Activated CD8-positive, alpha-beta memory T cell treated with anti-CD3 and anti-CD28 coated beads, Interleukin-2, amount 10 ng/mL, durations not matched to agents 7 days and 5 days (primary cell): ENCODE results near the gene EZH2. TPM values are rescaled to one million over a fixed set of nuclear protein-coding genes. Genes with fewer than 3 reads are reported as not detected.
A peak's percentile ranks its signal among the peaks of the same experiment; 100 is the strongest.

Source experiments
- ATAC-seq: fragments of 150-1000 bp; cut with Tn5 transposase; one replicate; pipeline ENCODE4 v1.10.0; 2021; ENCODE audit warnings: moderate library complexity
- CTCF ChIA-PET: fragments of 350-600 bp; sonication (Branson Sonifier 250); formaldehyde crosslinking; loops from one replicate; lab custom pipeline; 2021; ENCODE audit warnings: antibody characterized with exemption; lab: Charles Lee
- DNase-seq: peaks from one replicate; pipeline ENCODE4 v3.0.0-alpha.2; 2020
- H3K27ac Mint-ChIP-seq: one replicate; pipeline ENCODE4 v1.8.0; 2021; ENCODE audit warnings: mild to moderate bottlenecking, mixed read lengths
- H3K27me3 Mint-ChIP-seq: one replicate; pipeline ENCODE4 v1.8.0; 2021; ENCODE audit warnings: mixed read lengths
- H3K36me3 Mint-ChIP-seq: one replicate; pipeline ENCODE4 v1.8.0; 2021; ENCODE audit warnings: mild to moderate bottlenecking, mixed read lengths
- H3K4me1 Mint-ChIP-seq: one replicate; pipeline ENCODE4 v1.8.0; 2021; ENCODE audit warnings: mixed read lengths
- H3K4me3 Mint-ChIP-seq: one replicate; pipeline ENCODE4 v1.8.0; 2021; ENCODE audit warnings: mild to moderate bottlenecking, moderate library complexity, mixed read lengths
- H3K9me3 Mint-ChIP-seq: one replicate; pipeline ENCODE4 v1.8.0; 2022; ENCODE audit warnings: low read depth, mixed read lengths
- total RNA-seq, 2 experiments: library from RNA; stranded (reverse); gene quantifications; one replicate each; pipeline ENCODE4 v1.2.3, GENCODE V29; 2021

EZH2 gene
- total RNA-seq, 2 experiments from 2014 or later = 106 to 109 TPM

- DNase-seq = no peak
- Mint-ChIP-seq H3K27ac (no peak overlapping the region), H3K9me3 (no peaks in the 10 kb centered on the region), H3K4me1 (peaks cover 20% of the 10 kb centered on the region), H3K27me3 (peaks cover 3% of the 10 kb centered on the region), H3K4me3 (no peak overlapping the region), H3K36me3 (peaks cover 18% of the 10 kb centered on the region)
- no peak for ATAC-seq
- CTCF ChIA-PET = interaction anchor here (0.6 to 4.2 kb wide), 4 partner anchors 50 to 219 kb away, joined by 3 to 19 read pairs (median 3); no protein-coding TSS in a partner anchor
Observed at GRCh38 chr7:148888300-148888699, 4.2 kb upstream of the EZH2 start.

DNA sequence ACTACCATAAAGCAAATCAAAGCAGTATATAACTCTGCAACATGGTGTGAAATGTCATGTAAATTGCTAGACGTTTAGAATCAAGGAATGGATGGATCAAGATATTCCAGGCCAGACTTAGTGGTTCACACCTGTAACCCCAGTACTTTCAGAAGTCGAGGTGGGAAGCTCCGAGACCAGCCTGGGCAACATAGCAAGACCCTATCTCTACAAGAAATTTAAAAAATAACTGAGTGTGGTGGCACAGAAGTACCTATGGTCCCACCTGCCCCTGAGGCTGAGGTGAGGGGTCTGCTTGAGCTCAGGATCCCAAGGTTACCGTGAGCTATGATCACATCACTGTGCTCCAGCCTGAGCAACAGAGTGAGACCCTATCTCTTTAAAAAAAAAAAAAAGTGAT is 2.8 kb upstream of the EZH2 start:
- Mint-ChIP-seq H3K36me3 (peaks cover 23% of the 10 kb centered on the region), H3K27ac (no peak overlapping the region), H3K9me3 (no peaks in the 10 kb centered on the region), H3K27me3 (no peaks in the 10 kb centered on the region), H3K4me1 (peaks cover 23% of the 10 kb centered on the region), H3K4me3 (no peak overlapping the region)
- CTCF ChIA-PET = interaction anchor here (1.3 to 4.2 kb wide), 2 partner anchors 51 to 55 kb away, joined by 3 to 19 read pairs; no protein-coding TSS in a partner anchor
- DNase-seq = no peak
- ATAC-seq = no peak

GRCh38 chr7:148884299-148885022 is 370 bp upstream of the EZH2 start:
- CTCF ChIA-PET = interaction anchor here (0.6 to 4.2 kb wide), 8 partner anchors 26 to 309 kb away, joined by 3 to 19 read pairs (median 6); no protein-coding TSS in a partner anchor
- peak overlapping the region; percentile 96 for H3K4me3 Mint-ChIP-seq
- ATAC-seq = peak; percentile 94

GRCh38 chr7:148883266-148884048 is 634 bp downstream of the EZH2 start:
- Mint-ChIP-seq H3K9me3 (no peaks in the 10 kb centered on the region), H3K27me3 (no peaks in the 10 kb centered on the region), H3K4me3 (peak overlapping the region; percentile 96), H3K4me1 (peaks cover 33% of the 10 kb centered on the region), H3K36me3 (peaks cover 25% of the 10 kb centered on the region), H3K27ac (peak overlapping the region; percentile 90)
- CTCF ChIA-PET = interaction anchor here (1.2 to 2.0 kb wide), 6 partner anchors 25 to 308 kb away, joined by 3 to 11 read pairs (median 6); no protein-coding TSS in a partner anchor
- DNase-seq (peak; percentile 68), ATAC-seq (peak; percentile 5)

More at GRCh38 chr7:148884299-148885022, 370 bp upstream of the EZH2 start:
- no peaks in the 10 kb centered on the region for H3K9me3 Mint-ChIP-seq
- H3K4me1 Mint-ChIP-seq = peaks cover 35% of the 10 kb centered on the region
- no peaks in the 10 kb centered on the region for H3K27me3 Mint-ChIP-seq
- DNase-seq = peak; percentile 95
- H3K27ac Mint-ChIP-seq = peak overlapping the region; percentile 99
- H3K36me3 Mint-ChIP-seq = peaks cover 25% of the 10 kb centered on the region

DNA sequence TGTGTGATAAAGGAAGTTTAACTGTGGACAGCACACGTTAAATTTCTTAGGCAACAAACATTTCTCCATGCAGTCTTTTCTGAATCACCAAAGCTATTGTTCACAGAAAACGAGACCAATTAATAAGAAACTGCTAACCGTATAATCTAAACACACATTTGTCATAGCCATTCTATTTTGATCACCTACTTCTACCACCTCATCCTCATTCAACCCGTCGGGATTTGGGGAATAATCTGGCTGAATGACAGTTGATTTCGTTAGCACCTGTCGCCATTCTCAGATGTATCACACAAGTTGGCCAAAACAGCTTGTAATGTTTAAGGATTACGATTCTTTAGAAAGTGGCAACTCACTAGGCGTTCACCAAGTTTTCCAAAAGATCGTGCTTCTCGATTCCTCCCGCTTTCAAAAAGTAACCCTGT is 1.2 kb downstream of the EZH2 start:
- no peak for DNase-seq
- Mint-ChIP-seq H3K4me3 (peak overlapping the region; percentile 96), H3K27me3 (no peaks in the 10 kb centered on the region), H3K36me3 (peaks cover 28% of the 10 kb centered on the region), H3K9me3 (no peaks in the 10 kb centered on the region), H3K4me1 (peaks cover 39% of the 10 kb centered on the region), H3K27ac (peak overlapping the region; percentile 90)
- CTCF ChIA-PET = interaction anchor here (1.2 to 2.0 kb wide), 5 partner anchors 26 to 307 kb away, joined by 3 to 11 read pairs (median 9); no protein-coding TSS in a partner anchor
- no peak for ATAC-seq

- CTCF ChIA-PET = interaction anchor here (1.2 to 2.0 kb wide), 4 partner anchors 26 to 89 kb away, joined by 4 to 11 read pairs (median 9); no protein-coding TSS in a partner anchor
- DNase-seq (no peak), ATAC-seq (no peak)
- peaks cover 28% of the 10 kb centered on the region for H3K36me3 Mint-ChIP-seq
- no peaks in the 10 kb centered on the region for H3K9me3 Mint-ChIP-seq
- peak overlapping the region; percentile 96 for H3K4me3 Mint-ChIP-seq
- peaks cover 46% of the 10 kb centered on the region for H3K4me1 Mint-ChIP-seq
- H3K27ac Mint-ChIP-seq = no peak overlapping the region
- no peaks in the 10 kb centered on the region for H3K27me3 Mint-ChIP-seq
Observed at GRCh38 chr7:148882192-148882591, 1.9 kb downstream of the EZH2 start.

GRCh38 chr7:148878317-148878716 is 5.8 kb downstream of the EZH2 start:
- no peak overlapping the region for H3K4me3 Mint-ChIP-seq
- no peaks in the 10 kb centered on the region for H3K27me3 Mint-ChIP-seq
- ATAC-seq (no peak), DNase-seq (no peak)
- H3K27ac Mint-ChIP-seq = no peak overlapping the region
- peaks cover 56% of the 10 kb centered on the region for H3K4me1 Mint-ChIP-seq
- H3K9me3 Mint-ChIP-seq = no peaks in the 10 kb centered on the region
- peaks cover 29% of the 10 kb centered on the region for H3K36me3 Mint-ChIP-seq
- CTCF ChIA-PET = interaction anchor here (1.0 to 1.8 kb wide), 2 partner anchors 20 to 88 kb away, joined by 4 to 6 read pairs; no protein-coding TSS in a partner anchor

- DNase-seq (no peak), ATAC-seq (peak; percentile 38)
- Mint-ChIP-seq H3K27ac (no peak overlapping the region), H3K4me1 (peaks cover 53% of the 10 kb centered on the region), H3K27me3 (no peaks in the 10 kb centered on the region), H3K4me3 (no peak overlapping the region), H3K36me3 (peaks cover 25% of the 10 kb centered on the region), H3K9me3 (no peaks in the 10 kb centered on the region)
- CTCF ChIA-PET = interaction anchor here (1.0 to 1.8 kb wide), 2 partner anchors 19 to 89 kb away, joined by 4 to 6 read pairs; no protein-coding TSS in a partner anchor
Observed at GRCh38 chr7:148877517-148877916, 6.6 kb downstream of the EZH2 start.

GRCh38 chr7:148872188-148872587 is 11.9 kb downstream of the EZH2 start:
- ATAC-seq (no peak), DNase-seq (no peak)
- CTCF ChIA-PET = no interaction called here
- no peaks in the 10 kb centered on the region for H3K27me3 Mint-ChIP-seq
- peaks cover 8% of the 10 kb centered on the region for H3K9me3 Mint-ChIP-seq
- H3K27ac Mint-ChIP-seq = no peak overlapping the region
- H3K4me1 Mint-ChIP-seq = peaks cover 47% of the 10 kb centered on the region
- H3K4me3 Mint-ChIP-seq = no peak overlapping the region
- H3K36me3 Mint-ChIP-seq = peaks cover 52% of the 10 kb centered on the region

DNA sequence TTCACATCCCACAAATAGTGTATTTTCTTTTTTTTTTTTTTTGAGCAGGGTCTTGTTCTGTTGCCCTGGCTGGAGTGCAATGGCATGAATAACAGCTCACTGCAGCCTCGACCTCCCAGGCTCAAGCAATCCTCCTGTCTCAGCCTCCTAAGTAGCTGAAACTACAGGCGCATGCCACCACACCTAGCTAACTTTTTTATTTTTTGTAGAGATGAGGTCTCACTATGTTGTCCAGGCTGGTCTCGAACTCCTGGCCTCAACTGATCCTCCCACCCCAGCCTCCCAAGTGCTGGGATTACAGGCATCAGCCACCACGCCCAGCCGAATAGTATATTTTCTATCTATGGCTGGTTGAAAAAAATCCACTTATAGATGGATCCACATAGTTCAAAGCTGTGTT is 12.5 kb downstream of the EZH2 start:
- Mint-ChIP-seq H3K9me3 (peaks cover 8% of the 10 kb centered on the region), H3K36me3 (peaks cover 52% of the 10 kb centered on the region), H3K4me3 (no peak overlapping the region), H3K4me1 (peaks cover 47% of the 10 kb centered on the region), H3K27ac (no peak overlapping the region), H3K27me3 (no peaks in the 10 kb centered on the region)
- no peak for ATAC-seq
- no peak for DNase-seq
- CTCF ChIA-PET = no interaction called here

DNA sequence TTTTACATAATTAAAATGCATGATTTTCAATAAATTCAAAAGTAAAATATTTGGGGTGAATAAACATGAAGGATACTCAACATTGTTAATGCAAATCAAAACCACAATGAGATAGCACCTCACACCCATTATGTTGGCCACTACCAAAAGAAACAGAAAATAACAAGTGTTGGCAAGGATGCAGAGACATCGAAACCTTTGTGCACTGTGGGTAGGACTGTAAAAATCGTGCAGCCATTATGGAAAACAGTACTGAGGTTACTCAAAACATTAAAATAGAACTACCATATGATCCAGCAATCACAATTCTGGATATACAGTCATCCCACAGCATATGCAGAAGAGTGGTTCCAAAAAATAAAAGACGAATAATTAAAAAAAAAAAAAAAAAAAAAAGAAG is 13.1 kb downstream of the EZH2 start:
- no peaks in the 10 kb centered on the region for H3K27me3 Mint-ChIP-seq
- peak; percentile 42 for ATAC-seq
- H3K4me1 Mint-ChIP-seq = peaks cover 46% of the 10 kb centered on the region
- H3K36me3 Mint-ChIP-seq = peaks cover 51% of the 10 kb centered on the region
- H3K4me3 Mint-ChIP-seq = no peak overlapping the region
- H3K27ac Mint-ChIP-seq = no peak overlapping the region
- no peak for DNase-seq
- peaks cover 8% of the 10 kb centered on the region for H3K9me3 Mint-ChIP-seq
- CTCF ChIA-PET = no interaction called here

GRCh38 chr7:148868378-148868674 is 15.8 kb downstream of the EZH2 start:
- peaks cover 51% of the 10 kb centered on the region for H3K36me3 Mint-ChIP-seq
- CTCF ChIA-PET = no interaction called here
- ATAC-seq = no peak
- no peak overlapping the region for H3K27ac Mint-ChIP-seq
- H3K9me3 Mint-ChIP-seq = peaks cover 8% of the 10 kb centered on the region
- peaks cover 52% of the 10 kb centered on the region for H3K4me1 Mint-ChIP-seq
- no peak for DNase-seq
- no peaks in the 10 kb centered on the region for H3K27me3 Mint-ChIP-seq
- no peak overlapping the region for H3K4me3 Mint-ChIP-seq

GRCh38 chr7:148867596-148868377 is 16.3 kb downstream of the EZH2 start:
- CTCF ChIA-PET = no interaction called here
- ATAC-seq (no peak), DNase-seq (no peak)
- Mint-ChIP-seq H3K27ac (no peak overlapping the region), H3K9me3 (peaks cover 8% of the 10 kb centered on the region), H3K4me1 (peaks cover 54% of the 10 kb centered on the region), H3K4me3 (no peak overlapping the region), H3K27me3 (no peaks in the 10 kb centered on the region), H3K36me3 (peaks cover 51% of the 10 kb centered on the region)
